PFSK-1 (cell line): ENCODE data around the gene THRSP.

Experiments
- FOXP2 ChIP-seq: optimal IDR thresholded peaks from 2 replicates; pipeline ENCODE3; 2011; ENCODE audit warnings: borderline replicate concordance, control low read depth, inconsistent platforms; ENCODE audit not compliant: insufficient read depth; ENCODE audit errors: extremely low read length, extremely low read depth
- POLR2AphosphoS5 ChIP-seq: IDR thresholded peaks from 2 replicates; pipeline ENCODE4 v1.6.1; 2012; ENCODE audit warnings: low read depth, mild to moderate bottlenecking, control low read depth, low read length, moderate library complexity
- REST ChIP-seq, 2 experiments: IDR thresholded peaks; 2 replicates each; pipeline versions ENCODE4 v1.6.1 to v1.8.0; 2011 to 2012; ENCODE audit warnings: low read depth in 2 of 2, low read length in 2 of 2, control low read depth in 1 of 2, inconsistent platforms in 1 of 2, mild to moderate bottlenecking in 1 of 2, moderate library complexity in 1 of 2; ENCODE audit not compliant: insufficient read depth in 1 of 2
- SIN3A ChIP-seq: IDR thresholded peaks from 2 replicates; pipeline ENCODE4 v1.6.1; 2012; ENCODE audit warnings: mild to moderate bottlenecking, low read length, moderate library complexity, borderline replicate concordance; ENCODE audit not compliant: insufficient read depth
- TAF1 ChIP-seq: IDR thresholded peaks from 2 replicates; pipeline ENCODE4 v1.6.1; 2012; ENCODE audit warnings: low read length, control low read depth, borderline replicate concordance; ENCODE audit not compliant: insufficient read depth

THRSP gene

GRCh38 chr11:78100676-78101472, 37.2 kb downstream of the THRSP start:
- TF ChIP-seq TAF1 (no peak), REST (IDR thresholded peaks at IDR 0.05; ENCODE audit: insufficient read depth in 1 of 2, low read depth in 2 of 2, low read length in 2 of 2) (no peak), SIN3A (no peak), FOXP2 (no peak), POLR2AphosphoS5 (no peak)

- TF ChIP-seq FOXP2 (no peak), SIN3A (no peak), REST (IDR thresholded peaks at IDR 0.05; ENCODE audit: insufficient read depth in 1 of 2, low read depth in 2 of 2, low read length in 2 of 2) (no peak), POLR2AphosphoS5 (no peak), TAF1 (no peak)
Measured at GRCh38 chr11:78109081-78110015, 45.7 kb downstream of the THRSP start.

- TF ChIP-seq SIN3A (no peak), REST (IDR thresholded peaks at IDR 0.05; ENCODE audit: insufficient read depth in 1 of 2, low read depth in 2 of 2, low read length in 2 of 2) (no peak), POLR2AphosphoS5 (no peak), TAF1 (no peak), FOXP2 (no peak)
Measured at GRCh38 chr11:78110351-78110750, 46.7 kb downstream of the THRSP start.

GRCh38 chr11:78110830-78111229, 47.2 kb downstream of the THRSP start:
- no peak for TF ChIP-seq POLR2AphosphoS5
- TF ChIP-seq TAF1, result no peak
- no peak for TF ChIP-seq REST (IDR thresholded peaks at IDR 0.05; ENCODE audit: insufficient read depth in 1 of 2, low read depth in 2 of 2, low read length in 2 of 2)
- TF ChIP-seq SIN3A, result no peak
- TF ChIP-seq FOXP2, result no peak
